AG04449 (cell line): ENCODE results near the gene CNTN4.

Experiments used
- CTCF ChIA-PET: fragments of 350-600 bp; formaldehyde crosslinking; extraction: SDS; loops from one replicate; lab custom pipeline; 2021; ENCODE audit warnings: antibody characterized with exemption; lab: Yijun Ruan, JAX
- POLR2A ChIA-PET: fragments of 400-600, 350-600 bp; formaldehyde crosslinking; extraction: SDS; loops from one replicate; lab custom pipeline; 2020; ENCODE audit warnings: antibody characterized with exemption, inconsistent platforms; lab: Yijun Ruan, JAX
- DNase-seq: peaks from one replicate; pipeline ENCODE4 v3.0.0-alpha.2; 2010; ENCODE audit warnings: low read depth, low spot score
- H3K4me3 ChIP-seq: 2 replicates; pipeline ENCODE4 v1.5.1; 2011; ENCODE audit warnings: low read depth, mild to moderate bottlenecking, control low read depth, low read length
- CTCF ChIP-seq: IDR thresholded peaks from one replicate; pipeline ENCODE4 v1.5.1; 2011; ENCODE audit warnings: mild to moderate bottlenecking, moderate library complexity, low read length, control low read depth, inconsistent platforms; ENCODE audit not compliant: insufficient read depth; ENCODE audit errors: missing control alignments

The CNTN4 gene

GRCh38 chr3:2352134-2352762 is 253.6 kb downstream of the CNTN4 start:
- ChIA-PET CTCF (no interaction called here), POLR2A (no interaction called here)
- DNase-seq: no peak
- H3K4me3 ChIP-seq: no peak overlapping the region
- TF ChIP-seq CTCF: no peak

GRCh38 chr3:2354702-2355101 is 256.0 kb downstream of the CNTN4 start:
- ChIA-PET CTCF (no interaction called here), POLR2A (no interaction called here)
- DNase-seq: no peak
- H3K4me3 ChIP-seq: no peak overlapping the region
- no peak for TF ChIP-seq CTCF

GRCh38 chr3:2356298-2356950 is 257.8 kb downstream of the CNTN4 start:
- ChIA-PET POLR2A (no interaction called here), CTCF (no interaction called here)
- TF ChIP-seq CTCF: no peak
- DNase-seq: no peak
- H3K4me3 ChIP-seq: no peak overlapping the region

- ChIA-PET POLR2A (no interaction called here), CTCF (no interaction called here)
- no peak overlapping the region for H3K4me3 ChIP-seq
- TF ChIP-seq CTCF: no peak
- no peak for DNase-seq
These were observed 262.1 kb downstream of the CNTN4 start for GRCh38 chr3:2360815-2361214.

- DNase-seq: no peak
- no peak overlapping the region for H3K4me3 ChIP-seq
- ChIA-PET CTCF (no interaction called here), POLR2A (no interaction called here)
- no peak for TF ChIP-seq CTCF
These were observed 263.5 kb downstream of the CNTN4 start for GRCh38 chr3:2362122-2362521.

- H3K4me3 ChIP-seq: no peak overlapping the region
- DNase-seq: no peak
- TF ChIP-seq CTCF: no peak
- ChIA-PET CTCF (no interaction called here), POLR2A (no interaction called here)
These were observed 265.2 kb downstream of the CNTN4 start for GRCh38 chr3:2363854-2364253.
